Fibroblast of the aortic adventitia (primary cell): ENCODE results near the gene AGER. TPM values are rescaled to one million over a fixed set of nuclear protein-coding genes. Genes with fewer than 3 reads are reported as not detected.
A peak's percentile ranks its signal among the peaks of the same experiment; 100 is the strongest.

Experiments used
- DNase-seq: peaks from one replicate; pipeline ENCODE4 v3.0.0-alpha.2; 2010; ENCODE audit warnings: low read depth
- H3K4me3 ChIP-seq: 2 replicates; pipeline ENCODE4 v1.5.1; 2011; ENCODE audit warnings: low read depth, mild to moderate bottlenecking, control low read depth, low read length, moderate library complexity
- total RNA-seq: library from RNA; depleted of rRNA; stranded (reverse); fragments of >200 nt; gene quantifications from 2 replicates; pipeline ENCODE4 v1.2.3, GENCODE V29; 2012; ENCODE audit warnings: low replicate concordance
- TF ChIP-seq, protein P1 (sequence below): IDR thresholded peaks from 2 replicates; pipeline ENCODE4 v1.5.1; 2011; ENCODE audit warnings: mild to moderate bottlenecking, low read length, control low read depth, inconsistent platforms; ENCODE audit not compliant: insufficient read depth

Gene AGER
- total RNA-seq, 1 donor, result 0.18 TPM

GRCh38 chr6:32175322-32175710, 8.7 kb downstream of the AGER start:
- DNase-seq, result no peak
- peak overlapping the region; percentile 94 for H3K4me3 ChIP-seq
- TF ChIP-seq, protein P1, sequence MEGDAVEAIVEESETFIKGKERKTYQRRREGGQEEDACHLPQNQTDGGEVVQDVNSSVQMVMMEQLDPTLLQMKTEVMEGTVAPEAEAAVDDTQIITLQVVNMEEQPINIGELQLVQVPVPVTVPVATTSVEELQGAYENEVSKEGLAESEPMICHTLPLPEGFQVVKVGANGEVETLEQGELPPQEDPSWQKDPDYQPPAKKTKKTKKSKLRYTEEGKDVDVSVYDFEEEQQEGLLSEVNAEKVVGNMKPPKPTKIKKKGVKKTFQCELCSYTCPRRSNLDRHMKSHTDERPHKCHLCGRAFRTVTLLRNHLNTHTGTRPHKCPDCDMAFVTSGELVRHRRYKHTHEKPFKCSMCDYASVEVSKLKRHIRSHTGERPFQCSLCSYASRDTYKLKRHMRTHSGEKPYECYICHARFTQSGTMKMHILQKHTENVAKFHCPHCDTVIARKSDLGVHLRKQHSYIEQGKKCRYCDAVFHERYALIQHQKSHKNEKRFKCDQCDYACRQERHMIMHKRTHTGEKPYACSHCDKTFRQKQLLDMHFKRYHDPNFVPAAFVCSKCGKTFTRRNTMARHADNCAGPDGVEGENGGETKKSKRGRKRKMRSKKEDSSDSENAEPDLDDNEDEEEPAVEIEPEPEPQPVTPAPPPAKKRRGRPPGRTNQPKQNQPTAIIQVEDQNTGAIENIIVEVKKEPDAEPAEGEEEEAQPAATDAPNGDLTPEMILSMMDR, result no peak

GRCh38 chr6:32174416-32174815, 9.6 kb downstream of the AGER start:
- TF ChIP-seq, protein P1, result no peak
- H3K4me3 ChIP-seq, result peak overlapping the region; percentile 94
- no peak for DNase-seq

DNA sequence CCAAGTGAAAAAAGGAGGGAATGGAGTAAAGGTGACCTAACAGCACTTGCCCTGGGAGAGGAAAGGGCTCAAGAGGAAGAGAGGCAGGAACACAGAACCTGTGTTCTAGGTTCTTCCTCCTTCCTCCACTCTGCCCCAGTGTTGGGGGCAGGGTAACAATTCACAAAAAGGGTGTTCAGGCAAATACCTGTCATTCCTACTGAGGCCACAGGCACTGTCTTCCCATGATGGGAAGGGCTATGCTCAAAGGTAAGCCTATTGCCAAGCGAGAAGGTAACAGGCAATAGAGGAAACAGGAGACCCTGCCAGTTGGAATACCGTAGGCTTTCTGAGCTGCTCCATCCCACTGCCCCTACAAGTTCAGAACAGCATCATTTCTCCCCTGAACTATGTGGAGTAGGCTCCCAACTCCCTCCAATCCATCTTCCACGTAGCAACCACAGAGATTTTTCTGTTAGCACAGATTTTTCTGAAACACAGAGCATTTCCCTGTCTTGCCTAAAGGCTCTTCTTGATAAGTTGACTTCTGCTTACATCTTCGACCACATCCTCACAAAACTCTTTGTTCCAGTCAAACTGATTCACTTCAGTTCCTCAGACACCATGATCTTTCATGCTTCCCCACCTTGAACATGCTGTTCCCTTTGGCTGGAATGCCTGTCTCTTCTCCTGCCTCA, 10.9 kb downstream of the AGER start:
- no peak overlapping the region for H3K4me3 ChIP-seq
- TF ChIP-seq, protein P1, result no peak
- no peak for DNase-seq

- TF ChIP-seq, protein P1, result no peak
- no peak for DNase-seq
- H3K4me3 ChIP-seq, result no peak overlapping the region
Measured at GRCh38 chr6:32171234-32171633, 12.8 kb downstream of the AGER start.

- TF ChIP-seq, protein P1, result no peak
- H3K4me3 ChIP-seq, result no peak overlapping the region
- DNase-seq, result no peak
Measured at GRCh38 chr6:32170294-32170693, 13.8 kb downstream of the AGER start.

GRCh38 chr6:32168807-32169591, 15.1 kb downstream of the AGER start:
- TF ChIP-seq, protein P1, result no peak
- no peak overlapping the region for H3K4me3 ChIP-seq
- no peak for DNase-seq
